HCT116 (cell line): ENCODE data around the gene CSTA.

Experiments used
- CTCF ChIP-seq, 3 experiments: fragments of 200-600 bp in 1 of 3; sonication (generic) in 1 of 3; IDR thresholded peaks in 2 of 3; conservative IDR thresholded peaks in 1 of 3; 2 replicates each; pipeline ENCODE4 v1.5.1; 2012 to 2017; ENCODE audit warnings: low read depth in 2 of 3, low read length in 2 of 3, antibody characterized with exemption in 1 of 3, borderline replicate concordance in 1 of 3, control low read depth in 1 of 3, mild to moderate bottlenecking in 1 of 3, mixed read lengths in 1 of 3, mixed run types in 1 of 3, moderate library complexity in 1 of 3; ENCODE audit not compliant: insufficient read depth in 1 of 3
- EZH2 ChIP-seq: fragments of 200-600 bp; sonication (generic); IDR thresholded peaks from 2 replicates; pipeline ENCODE4 v1.6.1; 2017; ENCODE audit warnings: antibody characterized with exemption, mixed run types
- JUND ChIP-seq: IDR thresholded peaks from 2 replicates; pipeline ENCODE4 v1.6.1; 2012
- POLR2A ChIP-seq: IDR thresholded peaks from 2 replicates; pipeline ENCODE4 v1.7.0; 2011; ENCODE audit warnings: borderline replicate concordance; ENCODE audit not compliant: insufficient read depth, insufficient read length; ENCODE audit errors: extremely low read depth
- POLR2AphosphoS5 ChIP-seq: IDR thresholded peaks from 2 replicates; pipeline ENCODE4 v1.6.1; 2011; ENCODE audit warnings: mild to moderate bottlenecking, low read depth, low read length, moderate library complexity

DNA sequence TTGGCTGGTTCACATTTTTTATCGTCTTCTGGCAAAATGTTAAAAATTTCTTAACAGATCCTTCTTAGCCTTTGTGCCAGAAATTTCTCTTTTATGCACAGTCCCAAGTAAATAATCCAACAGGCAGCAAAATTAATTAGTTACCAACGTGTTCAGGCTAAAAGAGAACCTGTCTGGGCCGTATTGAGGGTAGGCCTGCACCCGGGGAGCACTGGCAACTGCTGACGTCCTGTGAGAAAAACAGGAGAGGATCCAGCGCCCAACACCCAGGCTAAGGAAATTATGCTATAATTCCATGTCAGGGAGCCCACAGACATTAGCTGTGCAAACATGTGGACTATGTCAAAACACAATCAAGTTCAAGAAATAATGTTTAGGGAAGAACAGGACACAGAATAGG lies 30.7 kb upstream of the CSTA start:
- TF ChIP-seq CTCF (IDR thresholded peaks at IDR 0.05 in 2 of 3, conservative IDR thresholded peaks at IDR 0.05 in 1 of 3; ENCODE audit: borderline replicate concordance in 1 of 3, insufficient read depth in 1 of 3, low read depth in 2 of 3, low read length in 2 of 3) (no peak), JUND (no peak), EZH2 (no peak), POLR2AphosphoS5 (no peak), POLR2A (no peak)
